PC-3 (cell line): ENCODE data around the gene VEGFA. TPM values are rescaled to one million over a fixed set of nuclear protein-coding genes. Genes with fewer than 3 reads are reported as not detected.

Experiments
- ATAC-seq: fragments of 200-7000 bp; cut with Tn5 transposase; 2 replicates; pipeline ENCODE4 v1.9.1; 2020; ENCODE audit warnings: mild to moderate bottlenecking, moderate library complexity
- BruUV-seq: library from RNA; stranded (reverse); fragments of 400-500 nt; replicated peaks from 2 replicates; lab custom pipeline; 2021; lab: Mats Ljungman, UMichigan
- CTCF ChIA-PET: fragments of 300-600 bp; sonication (Branson Sonifier 250); formaldehyde crosslinking; loops from one replicate; lab custom pipeline; 2022; ENCODE audit warnings: antibody characterized with exemption; lab: Charles Lee
- POLR2A ChIA-PET: fragments of 300-600 bp; sonication (Branson Sonifier 250); formaldehyde crosslinking; loops from one replicate; lab custom pipeline; 2022; ENCODE audit warnings: antibody characterized with exemption; ENCODE audit not compliant: unreplicated experiment; lab: Charles Lee
- DNase-seq: peaks from one replicate; pipeline ENCODE4 v3.0.0-alpha.2; 2015
- H2AFZ ChIP-seq: fragments of 300-600 bp; sonication (generic); 2 replicates; pipeline ENCODE4 v1.6.0; 2016; ENCODE audit warnings: antibody characterized with exemption, low read length
- H3F3A ChIP-seq: fragments of 300-600 bp; sonication (generic); one replicate; pipeline ENCODE4 v1.6.0; 2017; ENCODE audit warnings: antibody characterized with exemption, low read length, control low read depth, mild to moderate bottlenecking; ENCODE audit not compliant: unreplicated experiment
- H3K27ac ChIP-seq: fragments of 300-600 bp; sonication (generic); 2 replicates; pipeline ENCODE4 v1.5.1; 2016; ENCODE audit warnings: mild to moderate bottlenecking, low read length
- H3K27me3 ChIP-seq: fragments of 300-600 bp; sonication (generic); 2 replicates; pipeline ENCODE4 v1.6.1; 2016; ENCODE audit warnings: low read length, mixed read lengths
- H3K36me3 ChIP-seq: fragments of 300-600 bp; sonication (generic); 2 replicates; pipeline ENCODE4 v1.6.1; 2016; ENCODE audit warnings: low read depth, mixed run types, low read length, mixed read lengths
- H3K4me1 ChIP-seq: fragments of 300-600 bp; sonication (generic); 2 replicates; pipeline ENCODE4 v1.5.1; 2016; ENCODE audit warnings: low read length; ENCODE audit not compliant: insufficient read depth
- H3K4me2 ChIP-seq: fragments of 300-600 bp; sonication (generic); 2 replicates; pipeline ENCODE4 v1.6.0; 2016; ENCODE audit warnings: low read length
- H3K4me3 ChIP-seq: fragments of 300-600 bp; sonication (generic); 2 replicates; pipeline ENCODE4 v1.5.1; 2016; ENCODE audit warnings: mild to moderate bottlenecking, low read length, mixed read lengths
- H3K79me2 ChIP-seq: fragments of 300-600 bp; sonication (generic); 2 replicates; pipeline ENCODE4 v1.6.1; 2017; ENCODE audit warnings: low read length, mixed read lengths
- H3K9ac ChIP-seq: fragments of 300-600 bp; sonication (generic); 2 replicates; pipeline ENCODE4 v1.6.0; 2016; ENCODE audit warnings: mild to moderate bottlenecking, low read length
- H3K9me2 ChIP-seq: fragments of 300-600 bp; sonication (generic); replicated peaks from 2 replicates; pipeline ENCODE4 v1.6.1; 2016; ENCODE audit warnings: mixed run types, low read length, mixed read lengths
- H3K9me3 ChIP-seq: fragments of 300-600 bp; sonication (generic); 2 replicates; pipeline ENCODE4 v1.6.1; 2016; ENCODE audit warnings: low read length, mixed read lengths
- H4K20me1 ChIP-seq: fragments of 300-600 bp; sonication (generic); 2 replicates; pipeline ENCODE4 v1.6.1; 2016; ENCODE audit warnings: low read length, mixed read lengths
- EZH2 ChIP-seq: fragments of 300-600 bp; sonication (generic); IDR thresholded peaks from one replicate; pipeline ENCODE4 v1.6.1; 2017; ENCODE audit warnings: antibody characterized with exemption, mild to moderate bottlenecking, low read length; ENCODE audit not compliant: unreplicated experiment
- EZH2phosphoT487 ChIP-seq: fragments of 300-600 bp; sonication (generic); IDR thresholded peaks from 2 replicates; pipeline ENCODE4 v1.6.1; 2018; ENCODE audit warnings: mild to moderate bottlenecking, antibody characterized with exemption, low read length, borderline replicate concordance
- intact Hi-C: fragments of 100-400 bp; cut with micrococcal nuclease; formaldehyde crosslinking; loops from 2 replicates; pipeline ENCODE4 v1.9.0; 2023
- total RNA-seq: library from RNA; depleted of rRNA; stranded (reverse); fragments of >200 nt; gene quantifications from 2 replicates; pipeline ENCODE4 v1.2.3, GENCODE V29; 2014
- TF ChIP-seq, protein P1 (sequence below): fragments of 300-600 bp; sonication (generic); conservative IDR thresholded peaks from 2 replicates; pipeline ENCODE4 v1.5.1; 2017; ENCODE audit warnings: antibody characterized with exemption, low read depth, mild to moderate bottlenecking, low read length

VEGFA gene
- total RNA-seq, 1 experiment from 2014 or later: 146 TPM

DNA sequence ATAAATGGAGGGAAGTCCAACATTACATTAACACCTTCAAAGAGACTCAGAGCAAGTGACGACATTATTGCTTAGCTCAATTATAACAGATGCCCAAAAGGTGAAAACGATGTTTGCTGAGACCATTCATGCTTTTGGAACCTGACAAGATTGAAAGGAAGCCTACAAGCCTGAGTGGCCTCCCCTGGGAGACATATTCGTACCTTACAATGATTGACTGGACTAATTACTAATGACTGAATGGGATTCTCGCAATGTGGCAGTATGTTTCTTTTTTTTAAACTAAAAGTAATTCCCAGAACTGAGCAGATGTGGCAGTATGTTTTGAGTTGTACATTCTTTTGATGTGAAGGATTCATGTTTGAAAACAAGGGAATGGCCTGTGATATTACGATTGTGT, 49.9 kb downstream of the VEGFA start:
- no peak for DNase-seq
- Histone ChIP-seq H3K9me2 (no peaks in the 10 kb centered on the region), H3K9ac (no peak overlapping the region), H2AFZ (no peak overlapping the region), H3K79me2 (no peaks in the 10 kb centered on the region), H3K27ac (no peak overlapping the region), H3K27me3 (no peaks in the 10 kb centered on the region), H3K36me3 (no peaks in the 10 kb centered on the region), H3K4me3 (no peak overlapping the region), H3K4me2 (no peak overlapping the region), H3K9me3 (no peaks in the 10 kb centered on the region), H4K20me1 (no peaks in the 10 kb centered on the region), H3F3A (no peaks in the 10 kb centered on the region), H3K4me1 (no peaks in the 10 kb centered on the region)
- intact Hi-C loops: no loop called here
- CTCF ChIA-PET: no interaction called here
- POLR2A ChIA-PET: no interaction called here
- no TSS peak for BruUV-seq
- ATAC-seq: no peak
- TF ChIP-seq, protein P1, sequence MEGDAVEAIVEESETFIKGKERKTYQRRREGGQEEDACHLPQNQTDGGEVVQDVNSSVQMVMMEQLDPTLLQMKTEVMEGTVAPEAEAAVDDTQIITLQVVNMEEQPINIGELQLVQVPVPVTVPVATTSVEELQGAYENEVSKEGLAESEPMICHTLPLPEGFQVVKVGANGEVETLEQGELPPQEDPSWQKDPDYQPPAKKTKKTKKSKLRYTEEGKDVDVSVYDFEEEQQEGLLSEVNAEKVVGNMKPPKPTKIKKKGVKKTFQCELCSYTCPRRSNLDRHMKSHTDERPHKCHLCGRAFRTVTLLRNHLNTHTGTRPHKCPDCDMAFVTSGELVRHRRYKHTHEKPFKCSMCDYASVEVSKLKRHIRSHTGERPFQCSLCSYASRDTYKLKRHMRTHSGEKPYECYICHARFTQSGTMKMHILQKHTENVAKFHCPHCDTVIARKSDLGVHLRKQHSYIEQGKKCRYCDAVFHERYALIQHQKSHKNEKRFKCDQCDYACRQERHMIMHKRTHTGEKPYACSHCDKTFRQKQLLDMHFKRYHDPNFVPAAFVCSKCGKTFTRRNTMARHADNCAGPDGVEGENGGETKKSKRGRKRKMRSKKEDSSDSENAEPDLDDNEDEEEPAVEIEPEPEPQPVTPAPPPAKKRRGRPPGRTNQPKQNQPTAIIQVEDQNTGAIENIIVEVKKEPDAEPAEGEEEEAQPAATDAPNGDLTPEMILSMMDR: no peak
- no peak for TF ChIP-seq EZH2
- no peak for TF ChIP-seq EZH2phosphoT487

DNA sequence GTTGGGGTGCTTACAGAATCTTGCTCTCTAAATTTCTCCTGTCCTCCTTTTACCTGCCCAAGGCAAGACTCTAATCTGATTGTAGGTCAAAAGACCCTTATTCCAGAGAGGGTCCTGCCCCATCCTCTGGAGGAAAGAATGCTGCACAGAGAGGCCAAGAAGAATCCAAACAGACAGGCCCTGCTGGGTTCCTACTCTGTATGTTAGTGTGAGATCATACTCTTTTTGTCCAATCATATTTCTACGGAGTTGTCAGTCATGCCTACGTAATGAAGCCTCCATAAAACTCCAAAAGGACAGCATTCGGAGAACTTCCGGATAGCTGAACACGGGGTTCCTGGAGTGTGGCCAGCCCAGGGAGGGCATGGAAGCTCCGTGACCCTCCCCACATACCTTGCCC, 50.5 kb downstream of the VEGFA start:
- no peaks in the 10 kb centered on the region for H3K27me3 ChIP-seq
- TF ChIP-seq, protein P1: no peak
- H2AFZ ChIP-seq: no peak overlapping the region
- POLR2A ChIA-PET: no interaction called here
- ATAC-seq (no peak), DNase-seq (no peak)
- no peak overlapping the region for H3K4me3 ChIP-seq
- CTCF ChIA-PET: no interaction called here
- H3K9me2 ChIP-seq: no peaks in the 10 kb centered on the region
- H3K4me2 ChIP-seq: no peak overlapping the region
- H4K20me1 ChIP-seq: no peaks in the 10 kb centered on the region
- H3K27ac ChIP-seq: no peak overlapping the region
- no peaks in the 10 kb centered on the region for H3K79me2 ChIP-seq
- no peaks in the 10 kb centered on the region for H3F3A ChIP-seq
- no peak overlapping the region for H3K9ac ChIP-seq
- BruUV-seq: no TSS peak
- H3K9me3 ChIP-seq: no peaks in the 10 kb centered on the region
- H3K36me3 ChIP-seq: no peaks in the 10 kb centered on the region
- intact Hi-C loops: no loop called here
- no peaks in the 10 kb centered on the region for H3K4me1 ChIP-seq

DNA sequence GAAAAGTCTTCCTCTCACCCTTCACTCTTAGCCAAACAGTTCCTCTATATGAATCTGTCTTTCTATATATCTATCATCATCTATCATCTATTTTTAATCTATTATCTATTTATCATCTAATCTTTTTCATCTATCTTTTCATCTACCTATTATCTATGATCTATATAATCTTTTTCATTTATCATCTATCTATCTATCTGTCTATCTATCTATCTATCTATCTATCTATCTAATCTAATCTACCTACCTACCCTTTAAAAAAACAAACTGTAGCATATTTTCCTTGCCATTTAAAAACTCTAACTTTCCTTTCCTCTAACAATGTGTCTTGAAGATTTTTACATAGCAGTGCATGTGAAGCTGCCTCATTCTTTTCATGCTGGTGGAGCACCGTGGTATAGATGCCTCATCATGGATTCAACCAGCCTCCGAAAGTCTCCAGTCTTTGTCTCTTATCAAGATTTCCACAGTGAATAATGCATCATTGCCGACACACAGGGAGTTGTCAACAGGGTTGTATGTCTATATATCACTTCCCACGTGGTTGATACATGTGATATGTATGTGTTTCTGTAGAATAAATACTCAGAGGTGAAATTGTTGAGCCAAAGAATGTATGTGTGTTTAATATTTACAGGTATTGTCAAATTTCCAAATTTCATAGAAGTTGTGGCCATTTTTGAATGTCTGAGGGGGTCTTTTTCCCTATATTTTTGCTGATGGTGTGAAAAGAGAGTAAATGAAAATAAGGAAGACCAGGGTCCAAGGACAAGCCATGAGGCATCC, 51.3 kb downstream of the VEGFA start:
- H3K4me2 ChIP-seq: no peak overlapping the region
- no peaks in the 10 kb centered on the region for H3K79me2 ChIP-seq
- H4K20me1 ChIP-seq: no peaks in the 10 kb centered on the region
- H3K9me2 ChIP-seq: no peaks in the 10 kb centered on the region
- no peak overlapping the region for H2AFZ ChIP-seq
- no peak overlapping the region for H3K27ac ChIP-seq
- H3K36me3 ChIP-seq: no peaks in the 10 kb centered on the region
- DNase-seq: no peak
- no peaks in the 10 kb centered on the region for H3K4me1 ChIP-seq
- ChIA-PET POLR2A (interaction anchor here (0.5 kb wide), 1 partner anchor 51 kb away, joined by 3 read pairs; no protein-coding TSS in a partner anchor), CTCF (no interaction called here)
- no peaks in the 10 kb centered on the region for H3K27me3 ChIP-seq
- no peaks in the 10 kb centered on the region for H3K9me3 ChIP-seq
- BruUV-seq: no TSS peak
- TF ChIP-seq EZH2 (no peak), EZH2phosphoT487 (no peak)
- TF ChIP-seq, protein P1: no peak
- no peaks in the 10 kb centered on the region for H3F3A ChIP-seq
- intact Hi-C loops: no loop called here
- ATAC-seq: no peak
- no peak overlapping the region for H3K9ac ChIP-seq
- no peak overlapping the region for H3K4me3 ChIP-seq
